GM23248 (cell line): ENCODE results near the gene RRP36. TPM values are rescaled to one million over a fixed set of nuclear protein-coding genes. Genes with fewer than 3 reads are reported as not detected.

ENCODE experiments used
- DNase-seq: peaks from one replicate; pipeline ENCODE4 v3.0.0-alpha.2; 2015
- H2AFZ ChIP-seq: fragments of 200-600 bp; sonication (generic); 2 replicates; pipeline ENCODE4 v1.6.1; 2016; ENCODE audit warnings: antibody characterized with exemption
- H3F3A ChIP-seq: fragments of 200-600 bp; sonication (generic); 2 replicates; pipeline ENCODE4 v1.6.1; 2016; ENCODE audit warnings: mild to moderate bottlenecking, antibody characterized with exemption, mixed run types; ENCODE audit not compliant: insufficient read depth
- H3K27ac ChIP-seq: fragments of 200-600 bp; sonication (generic); 2 replicates; pipeline ENCODE4 v1.5.1; 2016; ENCODE audit warnings: mild to moderate bottlenecking
- H3K27me3 ChIP-seq: fragments of 200-600 bp; sonication (generic); replicated peaks from 2 replicates; pipeline ENCODE4 v1.6.1; 2016; ENCODE audit warnings: mild to moderate bottlenecking; ENCODE audit not compliant: insufficient read depth
- H3K36me3 ChIP-seq: fragments of 200-600 bp; sonication (generic); 2 replicates; pipeline ENCODE4 v1.6.1; 2016; ENCODE audit warnings: low read depth, mild to moderate bottlenecking
- H3K4me1 ChIP-seq: fragments of 200-600 bp; sonication (generic); 2 replicates; pipeline ENCODE4 v1.6.1; 2016; ENCODE audit warnings: mild to moderate bottlenecking; ENCODE audit not compliant: insufficient read depth
- H3K4me2 ChIP-seq: fragments of 200-600 bp; sonication (generic); one replicate; pipeline ENCODE4 v1.6.1; 2016; ENCODE audit warnings: mild to moderate bottlenecking; ENCODE audit not compliant: unreplicated experiment
- H3K4me3 ChIP-seq: fragments of 200-600 bp; sonication (generic); 2 replicates; pipeline ENCODE4 v1.5.1; 2016; ENCODE audit warnings: mild to moderate bottlenecking
- H3K79me2 ChIP-seq: fragments of 200-600 bp; sonication (generic); 2 replicates; pipeline ENCODE4 v1.6.1; 2016; ENCODE audit warnings: mild to moderate bottlenecking; ENCODE audit not compliant: insufficient read depth
- H3K9ac ChIP-seq: fragments of 200-600 bp; sonication (generic); 2 replicates; pipeline ENCODE4 v1.6.1; 2016; ENCODE audit warnings: mild to moderate bottlenecking
- H3K9me2 ChIP-seq: fragments of 200-600 bp; sonication (generic); 2 replicates; pipeline ENCODE4 v1.6.1; 2016; ENCODE audit warnings: mixed run types, mild to moderate bottlenecking, moderate library complexity; ENCODE audit not compliant: insufficient read depth
- H3K9me3 ChIP-seq: fragments of 200-600 bp; sonication (generic); one replicate; pipeline ENCODE4 v1.6.1; 2017; ENCODE audit warnings: low read depth
- H4K20me1 ChIP-seq: fragments of 200-600 bp; sonication (generic); 2 replicates; pipeline ENCODE4 v1.6.0; 2016; ENCODE audit not compliant: insufficient read depth
- EZH2 ChIP-seq: fragments of 200-600 bp; sonication (generic); IDR thresholded peaks from 2 replicates; pipeline ENCODE4 v1.6.1; 2018; ENCODE audit warnings: antibody characterized with exemption, mild to moderate bottlenecking; ENCODE audit not compliant: insufficient read depth, poor library complexity, severe bottlenecking
- EZH2phosphoT487 ChIP-seq: fragments of 200-600 bp; sonication (generic); IDR thresholded peaks from 2 replicates; pipeline ENCODE4 v1.6.1; 2018; ENCODE audit warnings: antibody characterized with exemption, moderate library complexity, mild to moderate bottlenecking, low read depth; ENCODE audit not compliant: insufficient read depth
- WGBS, 2 experiments: methylation state at CpG; one replicate each; pipeline ENCODE4 v1.1.6; 2015 to 2017; ENCODE audit warnings: low lambda C conversion rate in 2 of 2, low coverage in 1 of 2; ENCODE audit errors: missing lambda C conversion rate in 2 of 2; 5-methylcytosine and 5-hydroxymethylcytosine counted together
- in situ Hi-C: fragments of 300-500 bp; cut with MboI; formaldehyde crosslinking; loops from 2 replicates; pipeline ENCODE4 v1.15.0; 2020
- polyA plus RNA-seq: library from polyadenylated mRNA; unstranded; fragments of >200 nt; fragmentation: Nextera tagmentation; extraction: Ambion mirVana; gene quantifications from 2 replicates; pipeline ENCODE4 v1.2.1, GENCODE V29; 2016
- total RNA-seq: library from RNA; depleted of rRNA; stranded (reverse); fragments of >200 nt; shearing (Covaris generic); gene quantifications from 2 replicates; pipeline ENCODE4 v1.2.3, GENCODE V29; 2014

The RRP36 gene
- total and polyA plus RNA-seq, 2 experiments from 2014 or later, result 58.3 to 74.3 TPM

GRCh38 chr6:43026365-43026764, 4.9 kb downstream of the RRP36 start:
- H3K9ac ChIP-seq, result no peak overlapping the region
- no peak overlapping the region for H3K4me3 ChIP-seq
- H3K79me2 ChIP-seq, result peaks cover 35% of the 10 kb centered on the region
- peaks cover 52% of the 10 kb centered on the region for H3K36me3 ChIP-seq
- H3K27me3 ChIP-seq, result no peaks in the 10 kb centered on the region
- H3K4me2 ChIP-seq, result no peak overlapping the region
- no peaks in the 10 kb centered on the region; the same call in 1 of the 2 replicates for H3K4me1 ChIP-seq
- DNase-seq, result no peak
- in situ Hi-C loops, result no loop called here
- 78 to 79% methylated on average over 5 of the region's 5 CpGs for WGBS, 2 experiments
- peaks cover 34% of the 10 kb centered on the region for H3F3A ChIP-seq
- TF ChIP-seq EZH2phosphoT487 (no peak), EZH2 (no peak)
- H3K27ac ChIP-seq, result no peak overlapping the region
- no peaks in the 10 kb centered on the region for H3K9me2 ChIP-seq
- no peaks in the 10 kb centered on the region for H3K9me3 ChIP-seq
- no peaks in the 10 kb centered on the region for H4K20me1 ChIP-seq
- no peak overlapping the region for H2AFZ ChIP-seq

DNA sequence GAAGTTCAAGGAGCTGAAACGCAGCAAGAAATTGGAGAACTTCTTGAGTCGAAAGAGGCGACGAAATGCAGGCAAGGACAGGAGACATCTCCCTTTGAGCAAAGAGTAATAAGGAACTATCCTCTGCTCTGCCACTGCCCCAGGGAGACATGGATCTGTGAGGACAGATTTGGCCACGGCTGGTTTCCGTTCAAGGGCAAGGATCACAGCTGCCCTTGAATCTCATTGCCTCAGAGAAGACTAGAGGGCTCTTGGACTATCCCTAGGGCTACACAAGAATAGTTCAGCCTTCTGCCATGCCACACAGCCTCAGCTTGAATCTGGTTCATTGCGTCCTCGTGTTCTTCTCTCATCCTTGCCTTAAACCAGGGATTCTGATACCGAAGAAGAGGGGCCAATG, 7.7 kb downstream of the RRP36 start:
- Histone ChIP-seq H3K27me3 (no peaks in the 10 kb centered on the region), H3K4me3 (no peak overlapping the region), H3K27ac (no peak overlapping the region), H3K9me3 (no peaks in the 10 kb centered on the region), H4K20me1 (no peaks in the 10 kb centered on the region), H3K9me2 (no peaks in the 10 kb centered on the region), H2AFZ (no peak overlapping the region), H3K36me3 (peaks cover 52% of the 10 kb centered on the region), H3K9ac (no peak overlapping the region), H3K4me2 (no peak overlapping the region), H3K4me1 (no peaks in the 10 kb centered on the region), H3K79me2 (peaks cover 10% of the 10 kb centered on the region), H3F3A (peaks cover 57% of the 10 kb centered on the region)
- in situ Hi-C loops, result no loop called here
- DNase-seq, result no peak
- WGBS, 2 experiments, result 97% methylated on average over 9 of the region's 9 CpGs
- TF ChIP-seq EZH2phosphoT487, result no peak
- TF ChIP-seq EZH2, result no peak

GRCh38 chr6:43032326-43032725, 10.9 kb downstream of the RRP36 start:
- H3K9me2 ChIP-seq, result no peaks in the 10 kb centered on the region
- no peak for DNase-seq
- WGBS, 2 experiments, result 83 to 90% methylated on average over 4 of the region's 4 CpGs
- no peak overlapping the region for H3K4me3 ChIP-seq
- no peak for TF ChIP-seq EZH2
- no peak for TF ChIP-seq EZH2phosphoT487
- no peaks in the 10 kb centered on the region for H3K4me1 ChIP-seq
- H3K79me2 ChIP-seq, result no peaks in the 10 kb centered on the region
- in situ Hi-C loops, result no loop called here
- H3K36me3 ChIP-seq, result peaks cover 29% of the 10 kb centered on the region; the same call in 1 of the 2 replicates
- H4K20me1 ChIP-seq, result no peaks in the 10 kb centered on the region
- no peak overlapping the region for H3K27ac ChIP-seq
- no peak overlapping the region for H3K4me2 ChIP-seq
- no peaks in the 10 kb centered on the region for H3K9me3 ChIP-seq
- H3K27me3 ChIP-seq, result no peaks in the 10 kb centered on the region
- H3K9ac ChIP-seq, result no peak overlapping the region
- peaks cover 40% of the 10 kb centered on the region; the same call in 1 of the 2 replicates for H3F3A ChIP-seq
- no peak overlapping the region for H2AFZ ChIP-seq

DNA sequence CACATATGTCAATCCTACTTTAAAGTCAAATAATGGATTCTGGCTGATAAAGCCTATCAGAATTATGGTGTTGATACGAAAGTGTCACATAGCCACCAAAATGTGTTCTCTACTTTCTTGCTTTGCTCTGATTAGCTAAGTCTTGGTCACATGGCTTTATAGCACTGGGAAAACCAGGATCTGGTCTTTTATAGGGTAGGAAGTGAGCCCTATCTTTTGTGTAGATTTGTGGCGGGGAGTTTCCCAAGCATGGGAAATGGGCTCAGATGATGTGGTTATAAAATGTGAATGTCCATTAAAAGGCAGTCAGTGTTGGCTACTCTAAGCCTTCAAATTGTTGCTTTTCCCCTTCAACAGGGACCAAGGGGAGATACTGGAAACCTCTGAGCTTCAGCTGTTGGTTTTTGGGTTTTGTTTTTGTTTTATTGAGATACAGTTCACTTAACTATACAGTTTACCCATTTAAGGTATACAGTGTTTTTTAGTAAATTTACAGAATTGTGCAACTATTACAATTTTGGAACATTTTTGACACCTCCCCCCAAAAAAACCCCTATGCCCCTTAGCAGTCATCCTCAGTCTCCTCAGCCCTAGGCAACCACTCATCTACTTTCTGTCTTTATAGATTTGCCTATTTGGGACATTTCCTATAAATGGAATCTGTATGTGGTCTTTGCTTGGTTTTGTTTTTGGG, 12.2 kb downstream of the RRP36 start:
- no peak overlapping the region for H3K4me2 ChIP-seq
- peaks cover 19% of the 10 kb centered on the region; the same call in 1 of the 2 replicates for H3K36me3 ChIP-seq

More for the DNA sequence above, 12.2 kb downstream of the RRP36 start:
- no peak for DNase-seq
- Histone ChIP-seq H3K27me3 (no peaks in the 10 kb centered on the region), H3K4me1 (no peaks in the 10 kb centered on the region), H4K20me1 (no peaks in the 10 kb centered on the region), H3F3A (peaks cover 40% of the 10 kb centered on the region; the same call in 1 of the 2 replicates), H3K9me3 (no peaks in the 10 kb centered on the region), H3K79me2 (no peaks in the 10 kb centered on the region), H3K27ac (no peak overlapping the region), H3K9ac (no peak overlapping the region), H3K9me2 (no peaks in the 10 kb centered on the region), H3K4me3 (no peak overlapping the region), H2AFZ (no peak overlapping the region)
- TF ChIP-seq EZH2phosphoT487, result no peak
- no peak for TF ChIP-seq EZH2
- in situ Hi-C loops, result no loop called here
- 93% methylated on average over 2 of the region's 2 CpGs for whole genome bisulfite sequencing, 2 experiments
